ENCODE results near the gene PTPRM.

DNA sequence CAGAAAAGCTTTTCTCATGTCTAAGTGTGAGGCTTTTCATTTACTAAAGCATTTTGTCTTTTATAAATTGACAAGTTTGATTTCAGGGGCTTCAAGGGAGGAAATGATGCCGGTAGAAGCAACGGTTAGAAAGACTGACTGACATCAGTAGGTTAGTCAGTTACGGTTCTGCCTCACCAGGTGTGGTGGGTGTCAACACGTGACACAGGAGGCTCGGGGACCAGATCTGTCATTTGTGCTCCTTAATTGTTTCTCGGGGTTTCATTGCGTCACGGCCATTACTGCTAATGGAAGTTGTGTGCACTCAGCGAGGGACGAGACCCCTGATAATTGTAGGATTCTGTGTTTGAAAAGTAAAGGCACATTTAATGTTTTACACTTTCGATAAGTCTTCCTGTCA lies 18.9 kb upstream of the PTPRM start:
- TF ChIP-seq, protein P1, sequence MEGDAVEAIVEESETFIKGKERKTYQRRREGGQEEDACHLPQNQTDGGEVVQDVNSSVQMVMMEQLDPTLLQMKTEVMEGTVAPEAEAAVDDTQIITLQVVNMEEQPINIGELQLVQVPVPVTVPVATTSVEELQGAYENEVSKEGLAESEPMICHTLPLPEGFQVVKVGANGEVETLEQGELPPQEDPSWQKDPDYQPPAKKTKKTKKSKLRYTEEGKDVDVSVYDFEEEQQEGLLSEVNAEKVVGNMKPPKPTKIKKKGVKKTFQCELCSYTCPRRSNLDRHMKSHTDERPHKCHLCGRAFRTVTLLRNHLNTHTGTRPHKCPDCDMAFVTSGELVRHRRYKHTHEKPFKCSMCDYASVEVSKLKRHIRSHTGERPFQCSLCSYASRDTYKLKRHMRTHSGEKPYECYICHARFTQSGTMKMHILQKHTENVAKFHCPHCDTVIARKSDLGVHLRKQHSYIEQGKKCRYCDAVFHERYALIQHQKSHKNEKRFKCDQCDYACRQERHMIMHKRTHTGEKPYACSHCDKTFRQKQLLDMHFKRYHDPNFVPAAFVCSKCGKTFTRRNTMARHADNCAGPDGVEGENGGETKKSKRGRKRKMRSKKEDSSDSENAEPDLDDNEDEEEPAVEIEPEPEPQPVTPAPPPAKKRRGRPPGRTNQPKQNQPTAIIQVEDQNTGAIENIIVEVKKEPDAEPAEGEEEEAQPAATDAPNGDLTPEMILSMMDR (IDR thresholded peaks at IDR 0.05; ENCODE audit: borderline replicate concordance, extremely low read depth, low read length, poor library complexity, severe bottlenecking), result no peak
- no peak for TF ChIP-seq EZH2 (IDR thresholded peaks at IDR 0.05; ENCODE audit: borderline replicate concordance, low read depth, low read length, severe bottlenecking)

Data from DND-41 (cell line).